ENCODE data around the gene AKR7A2.

Gene AKR7A2

DNA sequence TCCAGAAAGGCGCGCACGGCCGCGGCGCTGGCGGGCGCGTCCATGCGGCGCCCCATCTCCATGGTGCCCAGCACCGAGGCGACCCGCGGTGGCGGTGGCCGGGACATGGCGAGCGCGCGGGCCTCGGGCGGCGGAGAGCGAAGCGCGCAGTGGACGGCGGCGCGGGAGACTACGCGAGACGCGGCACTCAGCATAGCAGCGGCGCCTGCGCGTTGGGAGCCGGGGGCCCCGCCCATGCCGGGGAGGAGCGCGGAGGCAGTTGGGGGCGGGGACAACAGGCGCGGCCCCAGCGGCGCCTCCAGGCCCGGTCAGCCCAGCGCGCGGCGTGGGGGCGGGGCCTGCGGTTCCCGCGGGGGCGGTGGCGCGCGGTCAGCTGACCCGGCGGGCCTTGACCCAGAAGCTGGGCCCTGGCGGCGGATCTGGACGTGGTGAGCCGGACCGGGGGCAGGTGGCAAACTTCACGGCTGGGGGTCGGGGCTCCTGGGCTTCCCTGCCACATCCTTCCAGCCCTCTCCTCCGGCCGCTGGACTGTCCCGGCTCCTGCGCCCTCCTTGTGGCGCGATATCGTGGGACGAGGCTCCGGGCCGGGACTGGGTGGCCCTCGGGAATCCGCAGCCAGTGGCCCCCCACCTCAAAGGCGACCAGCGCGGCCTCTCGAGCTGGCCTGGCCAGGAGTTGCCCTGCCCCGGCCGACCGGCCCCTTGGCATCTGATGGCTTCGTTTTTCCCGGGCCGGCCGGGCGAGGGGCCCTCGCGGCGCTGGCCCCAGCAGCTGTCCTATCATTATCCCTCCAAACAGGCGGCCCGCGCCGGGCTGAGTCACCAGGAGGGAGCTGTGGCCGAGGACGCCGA, at the start of gene AKR7A2, which contains the start of gene SLC66A1:
TSS of gene AKR7A2 (minus strand) at position 214 of the 851 bp plus-strand sequence. CDS start at position 194, 20 bp downstream.
TSS of gene SLC66A1 (plus strand) at position 396 of the 851 bp plus-strand sequence. CDS start 5,352 bp downstream, outside the sequence.
- DNase-seq = peak; percentile 62

DNA sequence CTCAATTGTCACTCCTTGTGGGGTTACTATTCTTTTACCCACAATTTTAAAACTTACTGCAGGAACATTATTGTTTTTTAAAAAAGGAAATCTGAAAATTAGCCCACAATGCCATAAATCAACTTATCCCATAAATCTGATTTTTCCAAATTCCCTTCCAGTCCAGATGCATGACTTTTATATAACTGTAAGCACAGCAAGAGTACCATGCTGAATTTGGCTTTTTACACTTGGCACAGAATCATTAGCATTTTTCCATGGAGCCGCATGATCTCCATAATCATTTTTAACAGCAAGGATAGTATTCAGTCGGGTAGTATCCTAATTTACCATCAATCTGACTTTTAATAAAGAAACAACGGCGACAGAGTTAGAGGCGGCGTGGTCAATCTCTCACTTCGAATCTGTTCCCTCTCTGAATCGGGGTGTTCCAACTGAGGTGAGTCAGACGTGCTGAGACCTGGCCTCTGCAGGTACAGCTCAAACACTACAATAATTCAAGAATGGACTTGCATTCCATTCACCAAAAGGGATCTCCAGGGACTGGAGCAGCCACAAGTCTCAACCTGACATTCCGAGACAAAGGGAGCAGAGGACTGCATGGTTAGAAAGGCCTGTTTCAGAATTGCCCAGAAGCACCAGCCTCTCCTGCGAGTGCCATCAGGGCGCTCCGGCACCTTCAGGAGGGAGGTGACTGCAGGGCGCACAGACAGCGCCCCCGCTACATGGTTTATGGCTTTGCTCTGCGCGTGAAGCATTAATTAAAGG, 49.1 kb upstream of the AKR7A2 start:
- no peak for DNase-seq

DNA sequence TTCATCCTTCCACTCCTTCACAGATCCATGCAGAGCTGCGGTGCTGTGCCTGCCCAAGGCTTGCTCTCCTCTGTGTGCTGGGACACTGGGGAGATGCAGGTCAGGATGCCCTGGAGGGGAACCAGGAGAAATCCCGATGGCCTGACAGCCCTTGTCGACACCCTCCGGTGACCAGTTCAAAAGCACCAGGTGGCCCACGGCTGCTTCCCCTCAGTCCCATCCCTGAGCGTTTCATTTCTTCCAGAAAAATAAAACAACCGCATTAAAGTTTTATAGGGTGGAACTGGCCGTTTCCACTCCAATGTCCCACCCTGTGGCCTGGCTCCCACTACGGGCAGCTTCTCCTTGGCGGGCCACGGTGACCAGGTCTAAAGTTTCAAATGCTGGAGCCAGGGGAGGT, 48.5 kb upstream of the AKR7A2 start:
- no peak for DNase-seq

DNA sequence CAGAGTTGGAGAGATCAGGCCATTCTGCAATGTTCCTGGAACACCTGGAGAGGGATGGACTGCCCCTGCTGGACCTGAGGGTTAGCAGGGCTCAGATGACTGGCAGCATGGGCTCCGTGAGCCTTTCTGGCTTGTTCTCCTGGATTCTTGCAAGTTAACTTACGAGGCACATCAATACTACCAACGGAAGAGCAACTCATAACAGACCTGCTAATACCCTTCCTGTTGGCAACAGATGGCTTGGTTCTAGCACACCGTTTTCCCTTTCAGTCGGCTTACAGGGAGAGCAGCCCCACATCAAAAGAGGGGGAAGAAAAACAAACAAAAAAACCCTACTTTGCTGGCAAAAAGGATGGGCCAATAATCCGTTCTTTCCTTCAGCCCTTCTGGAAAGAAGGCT, 48.1 kb upstream of the AKR7A2 start:
- DNase-seq = no peak

DNA sequence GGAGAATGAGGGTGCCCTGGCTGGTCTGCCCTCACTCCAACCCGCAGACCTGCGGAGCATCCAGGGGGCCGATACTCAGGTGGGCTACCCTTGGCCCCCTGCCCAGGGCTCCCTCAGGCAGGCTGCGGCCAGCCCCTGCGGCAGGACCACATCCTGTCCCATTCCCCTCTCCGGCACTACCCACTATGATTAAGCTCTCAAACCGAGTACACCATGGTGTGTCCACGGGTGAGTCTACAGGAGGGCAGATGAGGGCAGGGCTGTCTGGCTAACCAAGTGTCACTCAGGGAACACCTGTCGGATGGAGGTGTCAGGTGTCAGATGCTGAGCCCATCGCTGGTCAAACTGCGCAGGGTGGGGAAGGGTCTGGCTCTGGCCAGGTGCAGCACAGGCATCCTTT, 47.4 kb upstream of the AKR7A2 start:
- DNase-seq = no peak

DNA sequence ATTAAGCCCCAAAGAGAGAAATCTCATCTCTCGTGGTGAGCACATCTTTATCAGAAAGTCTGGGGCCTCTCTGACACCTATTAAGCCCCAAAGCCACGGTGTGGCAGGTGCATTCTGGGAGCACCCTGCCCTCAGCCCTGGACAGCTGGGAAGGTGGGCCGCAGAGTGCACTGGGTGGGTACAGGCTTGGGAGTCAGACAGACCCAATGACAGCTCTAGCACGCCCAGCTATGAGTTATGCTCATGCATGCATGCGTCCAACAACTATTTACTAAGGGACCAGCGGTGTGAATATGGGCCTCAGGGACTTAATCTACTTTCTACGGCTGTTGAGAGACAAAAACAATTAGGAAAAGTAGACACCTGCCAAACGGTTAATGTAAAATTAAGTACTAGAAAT, 46.8 kb upstream of the AKR7A2 start:
- DNase-seq = no peak

DNA sequence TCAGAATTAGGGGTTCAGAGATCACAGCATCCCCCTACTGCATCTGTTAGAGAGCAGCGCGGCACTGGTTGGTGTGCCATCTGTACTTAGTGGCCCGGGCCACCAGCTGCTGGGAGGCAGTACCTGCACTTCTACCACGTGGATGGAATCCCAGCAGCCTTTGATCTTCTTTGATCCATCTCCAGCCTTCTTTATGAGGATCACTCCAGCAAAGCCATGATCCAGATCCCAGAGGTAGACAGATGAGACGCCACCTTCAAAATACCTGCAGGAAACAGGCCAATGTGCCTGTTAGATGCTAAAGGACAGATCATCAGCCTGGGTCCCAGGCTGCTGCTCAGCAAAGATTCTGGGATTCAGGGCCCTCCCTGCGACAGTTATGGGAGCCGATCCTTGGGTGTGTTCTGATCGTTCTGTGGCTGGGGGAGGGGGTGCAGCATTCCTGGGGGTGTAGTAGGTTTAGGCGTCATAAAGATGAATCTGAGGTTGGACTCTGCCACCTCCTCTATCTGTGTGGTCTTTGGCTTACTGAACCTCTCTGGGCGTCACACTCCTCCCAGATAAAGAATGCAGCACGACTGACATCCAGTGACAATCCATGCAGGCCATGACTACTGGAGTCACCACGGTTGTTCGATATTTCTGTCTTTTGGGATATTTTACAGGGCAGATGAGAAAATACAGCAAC, 45.5 kb upstream of the AKR7A2 start:
- no peak for DNase-seq

DNA sequence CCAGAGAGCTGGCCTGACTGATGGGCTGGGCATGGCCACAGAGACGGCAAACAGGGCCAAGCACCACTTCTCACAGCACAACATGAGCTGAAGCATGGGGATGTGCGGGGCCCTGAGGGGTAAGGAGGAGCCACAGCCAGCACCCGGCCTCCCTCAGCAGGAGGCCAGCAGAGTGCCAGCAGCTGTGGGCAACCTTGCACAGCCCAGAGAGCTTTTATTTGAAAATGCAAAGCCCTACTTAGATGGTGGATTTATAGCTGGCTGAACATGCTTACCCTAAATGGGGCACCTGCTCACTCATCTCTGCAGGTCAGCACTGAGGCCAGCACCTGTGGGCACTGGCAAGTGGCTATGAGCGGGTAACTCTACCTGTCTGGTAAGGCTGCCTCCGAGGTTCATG, 44.3 kb upstream of the AKR7A2 start:
- no peak for DNase-seq

DNA sequence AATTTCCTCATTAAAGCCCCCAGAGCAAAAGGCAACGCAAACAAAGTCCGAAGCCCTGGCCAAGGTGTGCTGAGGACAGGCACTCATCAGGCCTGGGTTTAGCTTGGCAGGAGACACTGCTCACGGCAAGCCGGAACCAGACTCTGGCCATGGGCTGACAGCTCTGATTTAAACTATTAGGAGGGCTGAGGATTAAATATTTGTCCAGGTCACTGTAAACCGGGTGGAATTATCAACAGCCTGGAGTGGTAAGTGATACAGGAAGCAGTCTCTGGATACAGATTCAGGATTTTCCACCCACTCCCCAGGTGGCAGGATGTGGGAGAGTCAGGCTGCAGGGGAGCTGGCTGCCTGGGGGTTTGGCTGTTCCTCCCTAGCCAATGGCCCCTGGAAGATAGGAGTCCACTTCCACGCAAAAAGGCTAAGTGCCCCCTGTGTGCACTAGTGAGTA, 42.6 kb upstream of the AKR7A2 start:
- no peak for DNase-seq

DNA sequence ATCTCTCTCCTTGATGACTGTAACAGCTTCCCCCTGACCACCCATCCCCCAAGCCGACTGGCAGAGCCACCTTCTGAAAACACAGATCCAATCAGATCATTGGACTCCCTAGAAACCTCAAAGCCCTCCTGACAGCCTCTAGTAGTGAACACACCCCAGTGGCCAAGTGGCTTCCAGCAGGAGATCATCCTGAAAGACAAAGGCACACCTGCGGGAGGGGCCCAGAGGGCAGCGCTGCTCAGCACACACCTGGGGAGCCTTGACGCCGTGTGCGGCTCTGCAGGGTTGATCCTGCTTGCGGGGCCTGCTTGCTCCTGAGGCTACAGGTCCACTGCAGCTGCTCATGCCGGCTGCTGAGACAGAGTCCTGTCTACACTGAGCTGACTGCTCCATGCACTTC, 41.7 kb upstream of the AKR7A2 start:
- DNase-seq = no peak

DNA sequence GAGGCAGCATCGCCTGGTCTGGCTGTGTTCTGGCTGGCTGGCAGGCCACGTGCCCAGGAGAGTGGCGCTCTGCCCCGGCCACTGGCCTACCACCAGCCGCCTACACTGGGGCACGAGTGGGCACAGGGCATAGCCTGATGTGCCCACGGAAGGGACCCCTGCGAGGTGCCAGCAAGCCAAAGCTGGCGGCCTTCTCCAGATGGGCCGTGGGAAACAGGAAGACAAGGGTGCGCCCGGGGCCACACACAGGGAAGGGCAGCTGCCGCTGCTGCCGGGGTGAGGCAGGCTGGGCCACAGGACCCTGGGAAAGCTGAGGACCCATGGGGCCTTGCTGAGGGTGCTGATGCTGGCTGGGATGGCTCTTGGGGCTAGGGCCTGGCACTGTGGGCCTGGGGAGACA, 40.9 kb upstream of the AKR7A2 start:
- DNase-seq = no peak

DNA sequence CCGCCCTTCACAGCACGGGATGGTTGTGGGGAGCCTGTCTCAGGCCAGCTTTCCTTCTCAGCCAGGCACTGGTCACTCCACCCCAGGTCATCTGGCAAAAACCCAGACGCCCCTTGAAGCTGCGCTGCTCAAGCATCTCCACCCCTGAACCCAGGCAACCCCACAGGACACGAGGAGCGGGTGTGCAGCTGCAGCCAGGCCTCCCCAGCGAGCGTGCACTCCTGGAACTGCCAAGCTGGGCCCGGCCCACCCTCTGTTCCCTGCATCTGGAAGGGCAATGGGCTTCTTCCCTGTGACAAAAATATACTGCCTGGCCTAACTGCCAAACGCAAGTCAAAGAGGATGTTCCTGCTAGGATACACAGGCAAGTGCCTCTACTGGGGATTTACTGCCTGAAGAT, 39.9 kb upstream of the AKR7A2 start:
- no peak for DNase-seq

DNA sequence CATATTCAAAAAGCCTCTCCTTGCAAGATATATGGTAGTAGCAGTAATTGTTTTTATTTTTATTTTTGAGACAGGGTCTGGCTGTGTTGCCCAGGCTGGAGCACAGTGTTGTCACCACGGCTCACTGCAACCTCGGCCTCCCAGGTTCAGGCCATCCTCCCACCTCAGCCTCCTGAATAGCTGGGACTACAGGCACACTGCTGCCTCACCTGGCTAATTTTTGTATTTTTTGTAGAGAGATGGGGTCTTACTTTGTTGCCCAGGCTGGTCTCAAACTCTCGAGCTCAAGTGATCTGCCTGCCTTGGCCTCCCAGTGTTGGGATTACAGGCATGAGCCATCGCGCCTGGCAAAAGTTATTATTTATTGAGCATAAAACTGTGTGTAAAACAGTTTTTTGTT, 38.6 kb upstream of the AKR7A2 start:
- DNase-seq = no peak

DNA sequence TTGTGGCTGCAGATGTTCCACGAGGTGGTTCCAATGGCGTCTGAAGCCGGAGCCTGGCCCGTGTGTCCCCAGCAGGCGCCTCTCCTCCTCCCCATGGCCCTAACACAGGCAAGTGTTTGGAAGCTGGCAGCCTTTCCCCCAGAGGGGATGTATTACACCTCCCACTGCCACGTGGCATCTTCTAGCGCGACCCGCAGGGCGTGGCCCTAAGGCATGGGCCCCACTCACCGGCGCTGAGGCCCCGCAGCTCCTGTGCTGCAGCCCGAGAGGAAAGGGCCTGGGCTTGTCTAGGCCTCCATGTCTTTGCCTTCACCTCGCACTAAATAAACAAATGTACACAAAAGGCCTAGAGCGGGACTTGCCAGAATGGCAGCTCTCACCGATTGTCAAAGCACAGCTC, 38.1 kb upstream of the AKR7A2 start:
- DNase-seq = no peak

DNA sequence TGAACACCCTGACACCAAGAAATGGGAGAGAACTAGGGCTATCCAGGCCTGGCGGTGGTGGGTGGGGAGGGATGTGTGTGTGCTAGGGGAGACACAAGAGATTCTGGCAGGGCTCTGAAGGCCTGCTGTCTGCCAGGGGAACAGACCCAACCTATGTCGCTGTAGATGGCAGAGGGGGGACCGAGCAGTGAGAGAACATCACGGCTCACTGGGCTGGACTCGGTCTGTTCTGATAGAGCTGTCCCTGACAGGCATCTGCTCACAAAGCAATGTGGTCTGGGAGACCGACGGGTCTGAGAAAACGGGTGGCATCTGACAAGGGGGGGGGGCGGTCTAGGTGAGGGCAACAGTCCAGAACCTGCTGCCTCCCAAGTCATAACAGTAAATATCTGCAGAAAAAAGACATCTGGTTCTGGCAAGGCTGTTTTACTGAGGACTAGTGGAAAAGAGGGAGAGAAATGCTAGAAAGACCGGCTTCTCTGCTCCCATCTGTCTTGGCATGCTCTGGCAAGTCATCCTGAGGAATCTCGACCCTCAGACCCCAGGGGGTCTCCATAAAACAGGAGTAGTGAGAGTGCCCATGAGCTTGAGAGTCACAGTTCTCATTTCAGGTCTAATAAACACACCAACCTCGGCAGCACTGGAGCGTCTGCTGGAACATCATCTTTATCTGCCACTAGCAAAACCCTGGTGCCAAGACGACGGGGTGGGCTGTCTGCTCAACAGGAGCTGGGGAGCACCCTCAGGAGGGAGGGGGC, 36.7 kb upstream of the AKR7A2 start:
- no peak for DNase-seq

DNA sequence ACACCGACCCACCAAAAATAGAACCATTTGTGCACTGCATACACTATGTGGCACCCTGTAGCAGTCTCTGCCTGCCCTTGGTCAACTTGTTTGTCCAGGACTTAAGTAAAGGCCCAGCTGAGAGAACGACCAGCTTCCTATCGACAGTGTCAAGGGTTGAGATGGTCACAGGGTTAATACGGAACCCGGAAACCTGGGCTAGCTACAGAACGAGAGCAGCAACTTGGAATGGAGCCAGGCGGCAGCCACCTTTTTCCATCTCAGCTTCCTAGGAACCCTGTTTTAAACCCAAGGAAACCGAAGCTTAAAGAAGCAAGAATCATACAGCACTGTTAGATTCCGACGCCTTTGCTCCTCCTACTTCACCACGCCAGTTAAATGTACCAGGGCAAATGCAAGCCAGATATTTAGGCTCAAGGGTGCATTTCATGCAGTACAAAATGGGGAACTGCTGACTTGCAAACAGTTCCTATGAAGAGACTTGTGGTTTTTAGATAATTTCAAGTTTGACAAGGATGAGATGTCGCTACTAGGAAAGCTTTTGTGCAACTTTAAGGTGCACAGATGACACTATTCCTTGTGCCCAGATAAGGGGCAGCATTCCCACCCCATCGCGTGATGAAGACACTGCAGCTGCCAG, 35.7 kb upstream of the AKR7A2 start:
- peak; percentile 37 for DNase-seq

DNA sequence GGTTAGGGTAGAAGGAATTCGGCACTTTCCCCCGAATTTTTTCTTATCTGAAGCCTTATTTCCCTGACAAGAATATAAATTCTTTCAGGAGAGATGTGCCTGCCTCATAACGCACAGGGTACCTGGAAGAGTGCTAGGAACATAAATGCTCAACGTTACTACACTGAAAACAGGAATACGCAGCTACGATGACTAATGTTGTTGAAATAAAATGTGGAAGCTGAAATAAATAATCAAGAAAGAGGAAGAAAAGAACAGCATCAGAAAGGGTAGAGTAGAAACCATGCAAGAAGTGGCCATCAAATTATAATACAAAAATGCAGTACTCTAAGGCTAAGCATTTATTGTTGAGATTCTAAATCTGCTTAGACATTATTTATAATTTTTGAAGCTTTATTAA, 34.1 kb upstream of the AKR7A2 start:
- no peak for DNase-seq

DNA sequence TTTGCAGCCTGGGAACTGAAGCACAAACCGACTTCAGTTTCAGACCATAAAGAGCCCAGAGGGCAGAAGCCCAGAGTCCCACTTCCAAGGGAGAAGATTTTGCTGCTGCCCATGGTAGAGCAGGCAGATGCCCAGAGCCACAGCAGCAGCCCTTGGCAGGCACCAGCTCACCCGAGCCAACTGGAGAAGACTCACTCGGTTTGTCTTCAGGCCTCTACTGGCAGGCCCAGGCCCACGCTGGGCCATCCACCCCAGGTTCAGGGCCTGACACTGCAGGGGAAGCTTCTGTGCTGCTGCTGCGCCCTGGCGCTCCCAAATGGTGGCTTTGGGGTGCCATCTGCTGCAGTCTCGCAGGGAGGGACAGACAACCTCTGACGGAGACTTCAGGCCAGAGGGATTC, 33.4 kb upstream of the AKR7A2 start:
- no peak for DNase-seq

DNA sequence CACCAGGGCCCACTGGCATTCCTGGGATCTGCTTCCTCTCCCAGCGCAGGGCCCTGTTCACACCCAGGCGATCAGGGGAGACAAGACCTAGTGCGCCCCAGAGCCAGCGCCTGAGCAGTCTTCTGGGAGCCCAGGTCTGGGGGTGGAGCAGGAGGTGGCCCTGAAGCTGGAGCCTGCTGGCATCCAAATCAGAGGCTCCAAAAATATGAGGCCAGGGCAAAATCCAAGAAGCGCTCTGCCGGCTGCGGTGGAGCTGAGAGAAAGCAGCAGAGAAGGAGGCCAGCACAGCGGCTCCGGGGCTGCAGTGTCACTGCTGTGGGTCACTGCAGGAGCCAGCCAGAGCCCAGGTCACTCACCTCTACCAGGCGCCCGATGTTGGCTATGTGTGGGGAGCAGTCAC, 32.9 kb upstream of the AKR7A2 start:
- no peak for DNase-seq

DNA sequence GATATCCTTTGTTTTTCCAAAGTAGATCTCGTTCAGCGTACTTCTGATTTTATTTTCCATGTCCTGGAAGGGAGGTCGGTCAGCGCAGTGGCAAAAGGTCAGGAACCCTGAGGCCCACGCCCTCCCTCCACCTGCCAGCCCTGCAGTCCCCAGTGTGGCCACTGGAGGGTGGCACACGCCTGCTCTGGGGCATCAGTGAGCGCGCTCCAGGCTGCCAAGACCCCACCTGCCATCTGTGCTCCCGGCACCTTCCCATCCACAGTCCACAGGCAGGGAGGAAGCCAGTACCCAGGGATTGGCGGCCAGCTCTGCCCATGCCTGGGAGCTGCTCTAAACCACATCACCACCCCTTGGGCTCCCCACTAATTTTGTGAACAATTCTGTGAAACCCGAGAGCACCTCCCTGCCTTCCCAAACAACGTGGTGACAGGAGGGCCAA, 32.4 kb upstream of the AKR7A2 start:
- no peak for DNase-seq

DNA sequence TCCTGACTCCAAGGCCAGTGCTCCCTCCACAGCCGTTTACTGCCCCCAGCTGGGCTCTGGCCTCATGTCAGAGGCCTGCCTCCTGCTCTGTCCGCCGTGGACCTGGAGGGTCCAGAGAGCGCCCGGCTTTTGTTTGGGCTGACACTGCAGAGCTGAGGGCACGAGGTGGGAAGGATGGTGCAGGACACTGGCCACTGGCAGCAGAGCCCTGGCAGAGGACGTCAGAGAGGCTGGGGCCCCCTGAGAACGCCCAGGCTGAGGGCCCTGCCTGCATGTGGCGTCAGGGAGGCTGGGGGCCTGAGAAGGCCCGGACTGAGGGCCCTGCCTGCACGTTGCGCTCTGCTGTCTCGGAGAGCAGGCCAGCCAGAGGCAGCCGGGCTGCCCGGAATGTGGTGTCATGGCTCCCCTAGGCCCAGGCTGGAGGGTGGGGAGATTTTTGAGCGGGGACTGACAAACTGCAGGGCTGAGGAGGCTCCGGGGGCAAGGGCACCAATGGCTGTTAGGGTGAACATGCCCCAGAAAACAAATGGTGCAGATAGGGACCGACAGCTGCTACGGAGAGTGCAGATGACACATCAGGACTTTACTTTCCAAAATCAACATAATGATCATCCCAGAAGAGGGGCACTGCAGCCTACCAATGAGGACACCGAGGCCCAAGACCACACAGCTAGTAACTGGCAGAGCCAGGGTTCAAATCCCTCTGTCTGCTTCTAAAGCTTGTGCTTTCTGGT, 31.8 kb upstream of the AKR7A2 start:
- DNase-seq = no peak

All from GF-D8 (cell line).